Activated CD4-positive, CD25-positive, alpha-beta regulatory T cell treated with anti-CD3 and anti-CD28 coated beads, Interleukin-2, amount 50 U/mL, for 72 hours (primary cell): ENCODE data around the gene C2orf76.
"Not testable (repeated sequence)": the region's sequence is repeated elsewhere in the genome, so short reads cannot be mapped to it uniquely, and the experiment has no call there.

ENCODE experiments used
- DNase-seq: peaks from one replicate; pipeline ENCODE4 v3.0.0; 2021

Gene C2orf76

DNA sequence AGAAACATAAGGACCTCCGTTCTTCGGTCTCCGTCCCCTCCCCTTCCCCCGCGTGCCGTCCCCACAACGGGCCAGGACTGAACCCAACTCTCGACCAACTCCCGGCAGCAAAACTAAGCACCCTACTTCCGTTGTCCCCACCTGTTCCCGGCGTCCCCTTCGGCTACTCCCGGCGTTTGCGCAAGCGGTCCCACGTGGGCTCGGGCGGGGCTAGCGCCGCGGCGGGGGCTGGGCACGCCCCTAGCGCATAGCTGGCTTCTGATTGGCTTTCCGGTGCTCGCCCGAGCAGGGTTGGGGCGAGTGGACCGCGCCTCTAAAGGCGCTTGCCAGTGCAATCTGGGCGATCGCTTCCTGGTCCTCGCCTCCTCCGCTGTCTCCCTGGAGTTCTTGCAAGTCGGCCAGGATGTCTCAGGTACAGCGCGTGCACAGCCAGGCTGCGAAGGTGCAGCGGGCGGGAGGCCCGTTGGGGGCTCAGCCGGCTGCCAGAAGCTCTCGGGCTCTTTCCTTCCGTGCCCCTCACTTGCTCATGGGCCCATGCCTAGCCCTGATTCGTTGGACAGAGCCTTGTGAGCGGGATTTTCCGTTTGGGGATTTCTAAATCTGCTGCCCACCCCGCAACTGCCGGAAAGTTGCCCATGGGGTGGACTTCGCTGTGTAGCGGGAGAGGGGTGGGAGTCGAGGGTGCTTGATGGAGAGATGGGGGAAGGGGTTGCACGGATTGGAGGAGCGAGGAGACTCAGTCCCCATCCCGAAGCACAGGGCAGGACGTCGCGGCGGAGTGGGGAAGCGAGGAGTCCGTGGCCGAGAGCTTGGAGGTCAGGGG, at the start of gene C2orf76, which contains the start of gene DBI:
Gene C2orf76 (minus strand): TSS at position 186 of the 823 bp plus-strand sequence. CDS start 26,875 bp downstream, outside the sequence.
Gene DBI (plus strand): TSS at position 329 of the 823 bp plus-strand sequence. CDS start 75 bp downstream, at position 404.
- peak; percentile 93 for DNase-seq

GRCh38 chr2:119415630-119416029, 49.0 kb upstream of the C2orf76 start:
- no peak for DNase-seq

GRCh38 chr2:119414894-119415293, 48.3 kb upstream of the C2orf76 start:
- DNase-seq: no peak

DNA sequence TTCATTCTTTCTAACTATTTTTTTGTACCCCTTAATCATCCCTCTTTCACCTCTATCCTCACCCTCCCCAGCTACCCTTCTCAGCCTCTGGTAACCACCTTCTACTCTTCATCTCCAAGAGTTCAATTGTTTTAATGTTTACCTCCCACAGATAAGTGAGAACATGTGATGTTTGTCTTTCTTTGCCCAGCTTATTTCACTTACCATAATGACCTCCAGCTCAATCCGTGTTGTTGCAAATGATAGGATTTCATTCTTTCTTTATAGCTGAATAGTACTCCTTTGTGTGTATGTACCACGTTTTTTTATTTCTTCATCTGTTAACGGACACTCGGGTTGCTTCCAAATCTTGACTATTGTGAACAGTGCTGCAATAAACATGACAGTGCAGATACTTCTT, 42.9 kb upstream of the C2orf76 start:
- DNase-seq: no peak

- DNase-seq: no peak
These were observed 41.6 kb upstream of the C2orf76 start for GRCh38 chr2:119408221-119408619.

DNA sequence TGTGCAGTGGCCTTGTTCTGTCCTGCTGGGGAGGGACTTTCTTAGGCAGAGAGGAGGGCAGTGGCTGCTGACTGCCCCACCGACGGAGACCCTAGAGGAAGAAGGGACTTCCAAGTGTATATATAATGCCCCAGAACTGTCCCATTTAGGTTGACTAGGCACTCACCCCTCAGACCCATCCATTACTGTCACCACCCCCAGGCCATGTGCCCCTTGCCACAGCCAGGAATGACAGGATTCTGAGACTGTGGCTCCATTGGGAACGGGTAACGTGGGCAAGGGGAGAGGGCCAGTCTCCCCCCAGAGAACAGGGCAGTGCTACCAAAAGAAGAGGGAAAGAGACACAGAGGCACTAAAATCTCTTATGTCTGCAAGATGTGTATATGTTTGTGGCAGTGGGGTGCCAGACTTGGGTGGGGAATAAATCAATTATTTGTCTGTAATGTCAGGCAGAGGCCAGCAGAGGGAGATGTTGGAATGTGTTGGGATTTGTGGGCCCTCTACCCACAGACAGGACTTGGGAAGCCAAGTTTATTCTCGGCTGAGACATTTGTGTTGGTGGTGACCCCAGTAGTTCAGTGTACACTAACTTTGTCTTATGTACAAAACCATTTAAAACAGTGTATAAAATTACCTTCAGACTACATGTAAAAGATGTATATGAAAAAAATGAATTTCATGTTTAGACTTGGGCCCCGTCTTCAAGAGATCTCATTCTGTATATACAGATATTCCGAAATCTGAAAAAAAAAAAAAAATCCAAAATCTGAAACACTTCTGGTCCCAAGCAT, 41.0 kb upstream of the C2orf76 start:
- DNase-seq: no peak

DNA sequence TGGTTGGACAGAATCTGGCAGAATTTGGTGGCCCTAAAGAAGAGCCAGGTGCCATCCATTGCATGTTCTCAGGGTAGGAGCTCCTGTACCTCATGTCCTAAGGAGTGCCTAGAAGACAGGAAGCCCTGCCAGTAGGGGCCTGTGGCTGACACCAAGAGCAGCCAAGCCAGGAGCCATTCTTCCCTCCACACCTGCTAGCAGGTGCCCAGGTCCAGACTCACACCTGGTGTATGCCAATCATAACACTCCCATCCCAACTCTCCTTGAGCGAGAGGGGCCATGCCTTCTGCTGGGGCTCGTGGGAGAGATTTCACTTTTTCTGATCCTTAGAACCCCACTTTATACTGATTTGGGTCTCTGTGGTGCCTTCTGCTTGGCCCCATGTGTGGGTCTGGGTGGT, 38.5 kb upstream of the C2orf76 start:
- no peak for DNase-seq

DNA sequence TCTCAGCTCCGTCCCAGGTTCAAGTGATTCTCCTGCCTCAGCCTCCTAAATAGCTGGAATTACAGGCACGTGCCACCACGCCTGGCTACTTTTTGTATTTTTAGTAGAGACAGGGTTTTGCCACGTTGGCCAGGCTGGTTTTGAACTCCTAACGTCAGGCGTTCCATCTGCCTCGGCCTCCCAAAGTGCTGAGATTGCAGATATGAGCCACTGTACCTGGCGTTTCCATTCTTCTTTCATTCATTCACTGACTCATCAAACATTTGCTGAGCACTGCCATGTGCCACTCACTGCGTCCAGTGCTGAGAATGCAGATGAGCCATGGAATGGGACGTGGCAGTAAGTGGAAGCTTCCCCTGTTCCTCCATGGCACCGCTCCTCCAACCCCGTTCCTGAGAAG, 37.0 kb upstream of the C2orf76 start:
- DNase-seq: not testable (repeated sequence)

DNA sequence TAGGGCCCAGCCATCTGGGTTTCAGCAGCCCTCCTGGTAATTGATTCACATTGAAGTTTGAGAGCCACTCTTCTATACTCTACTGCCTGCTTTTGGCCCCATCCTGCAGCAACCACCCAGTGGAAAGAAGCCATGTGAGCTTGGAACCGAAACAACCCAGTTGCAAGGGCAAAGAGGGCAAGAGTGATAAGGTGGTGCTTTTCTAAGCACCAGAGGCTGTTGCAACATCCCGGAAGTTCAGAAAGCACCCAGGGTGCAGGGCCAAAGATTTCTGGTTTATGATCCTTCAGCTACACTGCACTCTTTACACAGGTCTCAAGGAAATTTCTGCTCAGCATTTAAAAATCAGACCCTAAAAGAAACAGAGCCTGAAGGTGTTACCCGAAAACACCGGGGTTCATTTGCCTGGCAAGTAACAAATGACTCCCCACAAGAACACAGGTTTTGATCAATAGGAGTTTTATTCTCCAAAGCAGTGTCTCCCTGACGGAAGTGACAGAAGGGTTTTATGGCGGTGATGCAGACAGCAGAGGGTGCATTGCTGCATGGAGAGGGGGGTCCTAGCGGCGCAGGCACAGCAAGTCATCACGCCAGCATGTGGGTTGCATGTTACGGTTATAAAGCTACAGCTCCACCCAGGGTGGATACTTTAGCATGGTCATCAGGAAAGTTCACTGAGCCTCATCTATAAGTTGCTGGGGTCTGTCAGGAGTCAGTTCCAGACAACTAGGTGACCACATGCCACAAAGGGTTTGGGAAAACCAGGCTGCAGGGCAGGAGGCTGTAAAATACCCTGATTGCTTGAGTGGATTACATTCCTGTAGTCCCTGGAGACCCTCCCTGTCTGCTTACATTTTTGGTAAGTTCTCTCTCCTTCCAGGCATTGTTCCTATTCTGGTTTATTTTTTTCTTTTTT, 36.3 kb upstream of the C2orf76 start:
- no peak for DNase-seq

GRCh38 chr2:119402106-119402505, 35.5 kb upstream of the C2orf76 start:
- DNase-seq: no peak

DNA sequence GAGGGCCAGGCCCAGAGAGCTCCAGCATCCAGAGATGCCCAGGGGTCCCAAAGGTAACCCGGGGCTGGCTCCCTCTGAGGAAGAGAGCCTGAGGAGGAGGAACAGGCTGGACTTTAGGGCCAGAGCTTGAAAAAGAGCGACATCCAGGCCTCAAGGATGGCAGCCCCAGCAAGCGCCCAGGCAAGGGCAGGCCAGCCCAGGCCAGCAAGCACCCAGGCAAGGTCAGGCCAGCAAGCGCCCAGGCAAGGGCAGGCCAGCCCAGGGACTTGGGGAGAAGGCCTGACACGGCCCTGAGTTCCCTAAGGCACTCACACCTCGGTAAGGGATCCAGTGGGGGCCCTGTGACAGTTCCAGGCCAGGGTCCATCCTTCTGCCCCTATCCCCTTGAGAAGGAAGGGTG, 30.6 kb upstream of the C2orf76 start:
- DNase-seq: no peak

DNA sequence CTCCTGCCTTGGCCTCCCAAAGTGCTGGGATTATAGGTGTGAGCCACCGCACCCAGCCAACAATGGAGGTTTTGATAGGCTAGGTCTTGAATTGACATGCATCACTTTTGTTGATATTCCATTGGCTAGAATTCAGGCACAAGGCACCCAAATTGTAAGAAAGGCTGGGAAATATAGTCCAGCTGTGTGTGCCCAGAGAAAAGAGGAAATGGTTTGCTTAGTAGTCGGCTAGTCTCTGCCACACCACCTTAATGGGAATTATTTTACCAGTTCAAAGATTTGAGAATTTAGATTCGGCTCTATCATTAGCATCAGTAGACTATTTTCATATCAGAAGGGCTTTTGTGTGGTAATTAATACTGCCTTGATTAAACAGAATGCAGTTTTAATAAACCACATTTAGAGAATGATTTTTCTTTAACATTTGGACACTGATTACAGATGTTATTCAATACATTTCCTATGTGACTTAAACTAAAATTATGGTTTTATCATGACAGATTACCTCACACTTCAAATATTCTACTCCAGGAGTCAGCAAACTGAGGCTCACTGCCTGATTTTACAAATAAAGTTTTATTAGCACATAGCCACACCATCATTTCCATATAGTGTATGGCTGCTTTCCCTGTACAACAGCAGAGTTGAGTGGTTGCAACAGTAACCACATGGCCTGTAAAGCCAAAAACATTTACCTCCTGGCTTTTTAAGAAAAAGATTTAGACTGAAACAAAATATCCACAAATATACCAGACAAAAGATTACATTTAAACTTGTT, 27.5 kb upstream of the C2orf76 start:
- no peak for DNase-seq

DNA sequence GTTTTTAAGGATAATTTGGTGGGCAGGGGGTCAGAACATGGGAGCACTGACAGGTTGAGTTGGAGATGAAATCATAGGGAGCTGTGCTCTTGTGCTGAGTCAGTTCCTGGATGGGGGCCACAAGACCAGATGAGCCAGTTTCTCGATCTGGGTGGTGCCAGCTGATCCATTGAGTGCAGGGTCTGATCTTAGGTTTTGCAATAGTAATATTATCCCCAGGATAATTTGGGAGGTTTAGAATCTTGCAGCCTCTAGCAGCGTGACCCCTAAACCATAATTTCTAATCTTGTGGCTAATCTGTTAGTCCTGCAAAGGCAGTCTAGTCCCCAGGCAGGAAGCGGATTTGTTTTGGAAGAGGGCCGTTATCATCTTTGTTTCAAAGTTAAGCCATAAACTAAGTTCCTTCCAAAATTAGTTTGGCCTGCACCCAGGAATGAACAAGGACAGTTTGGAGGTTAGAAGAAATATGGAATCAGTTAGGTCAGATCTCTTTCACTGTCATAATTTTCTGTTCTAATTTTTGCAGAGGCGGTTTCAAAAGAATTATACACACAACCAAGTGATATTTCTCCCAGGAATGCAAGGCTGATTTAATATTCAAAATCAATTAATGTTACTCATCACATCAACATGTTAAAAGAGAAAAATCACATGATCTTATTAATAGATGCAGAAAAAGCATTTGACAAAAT, 23.1 kb upstream of the C2orf76 start:
- DNase-seq: no peak

DNA sequence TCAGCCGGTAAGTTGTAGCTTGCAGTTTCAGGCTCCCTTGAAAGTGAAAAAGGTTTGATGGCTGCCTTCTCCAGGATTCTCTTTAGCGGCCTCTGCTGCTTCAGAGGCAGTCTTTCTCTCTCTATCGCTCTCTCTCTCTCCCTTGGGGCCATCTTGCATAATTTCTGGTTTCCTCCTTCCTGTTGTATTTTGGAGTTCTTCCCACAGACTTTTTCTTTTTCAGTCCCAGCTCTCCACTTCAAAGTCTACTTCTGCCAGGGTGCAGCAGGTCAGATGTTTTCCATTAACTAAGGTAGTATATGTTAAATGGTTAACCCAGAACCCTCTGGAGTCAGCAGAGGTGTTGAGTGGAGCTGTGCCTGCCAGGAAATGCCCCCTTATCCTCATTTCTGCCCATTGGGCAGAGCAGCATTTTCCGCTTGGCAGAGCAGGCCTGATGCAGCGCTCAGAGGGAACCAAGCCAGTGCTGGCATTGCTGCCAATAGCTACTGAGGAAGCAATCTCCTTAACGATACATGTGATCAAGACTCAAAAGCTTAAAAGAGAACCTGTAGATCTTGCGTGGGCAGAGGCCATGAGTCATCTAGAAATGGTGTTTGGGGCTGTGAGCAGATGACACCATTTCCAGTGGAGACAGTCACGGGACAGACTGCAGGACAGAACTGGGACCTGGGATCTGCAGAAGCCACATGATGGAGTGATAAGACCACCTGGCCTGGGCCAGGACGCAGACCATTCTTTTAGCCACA, 20.9 kb upstream of the C2orf76 start:
- no peak for DNase-seq

DNA sequence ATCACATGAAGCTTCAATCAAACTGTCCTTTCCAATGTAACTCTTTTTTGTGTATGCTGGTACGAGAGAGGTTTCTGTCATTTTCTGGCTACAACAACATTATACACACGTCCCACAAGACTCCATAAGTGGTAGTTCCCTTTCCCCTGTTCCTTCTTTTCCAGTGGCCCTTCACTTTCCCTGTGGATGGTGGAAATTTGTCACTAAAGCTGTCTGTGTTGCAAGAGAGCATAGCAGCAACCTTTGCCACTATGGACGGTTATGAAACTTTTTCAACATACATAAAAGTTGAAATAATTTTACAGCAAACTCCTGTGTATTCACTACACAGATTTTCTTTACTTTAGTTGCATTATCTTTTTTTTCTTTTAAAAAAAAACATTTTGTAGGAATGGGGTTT, 18.8 kb upstream of the C2orf76 start:
- DNase-seq: no peak

GRCh38 chr2:119384971-119385370, 18.3 kb upstream of the C2orf76 start:
- DNase-seq: no peak

GRCh38 chr2:119383410-119384140, 16.9 kb upstream of the C2orf76 start:
- DNase-seq: no peak

DNA sequence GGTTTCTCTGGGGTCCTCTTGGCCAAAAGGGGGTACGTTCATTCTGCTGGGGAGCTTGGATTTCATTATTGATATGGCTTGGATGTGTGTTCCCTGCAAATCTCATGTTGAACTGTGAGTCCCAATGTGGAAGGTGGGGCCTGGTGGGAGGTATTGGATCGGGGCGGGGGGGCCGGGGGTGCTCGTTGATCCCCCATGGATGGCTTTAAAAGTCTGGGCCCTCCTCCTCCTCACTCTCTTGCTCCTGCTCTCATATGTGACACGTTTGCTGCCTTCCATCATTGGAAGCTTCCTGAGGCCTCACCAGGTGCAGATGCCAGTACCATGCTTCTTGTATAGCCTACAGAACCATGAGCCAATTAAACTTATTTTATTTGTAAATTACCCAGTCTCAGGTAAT, 11.9 kb upstream of the C2orf76 start:
- DNase-seq: no peak

DNA sequence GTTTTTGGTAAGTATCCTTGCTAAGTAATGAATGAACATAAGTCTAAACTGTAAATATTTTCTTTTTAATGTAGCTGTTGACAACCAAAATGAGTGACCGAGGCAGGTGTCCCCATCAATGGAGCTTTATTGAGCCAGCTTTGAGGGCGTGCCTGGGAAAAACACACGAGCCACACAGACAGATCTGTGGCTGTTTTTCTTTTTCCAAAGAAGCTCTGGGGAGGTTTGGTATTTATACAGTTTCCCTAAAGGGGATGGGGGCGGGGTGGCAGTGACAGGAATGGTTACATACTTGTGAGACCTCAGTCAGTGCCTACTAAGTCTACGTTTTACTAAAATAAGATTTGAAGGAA, 11.3 kb upstream of the C2orf76 start:
- no peak for DNase-seq
